Upper lobe of right lung (tissue), 1 donor: Measurements from ENCODE around the gene DYRK1A. TPM values are rescaled to one million over a fixed set of nuclear protein-coding genes. Genes with fewer than 3 reads are reported as not detected.
A peak's percentile ranks its signal among the peaks of the same experiment; 100 is the strongest.

ENCODE experiments used
- ATAC-seq: fragments of 200-7000 bp; cut with Tn5 transposase; one replicate; pipeline ENCODE4 v1.9.1; 2020; ENCODE audit warnings: mild to moderate bottlenecking, moderate library complexity
- DNase-seq: peaks from one replicate; pipeline ENCODE4 v3.0.0-alpha.2; 2020
- H3K27ac ChIP-seq: fragments of 200-600 bp; one replicate; pipeline ENCODE4 v1.8.0; 2022
- H3K27me3 ChIP-seq: fragments of 200-600 bp; one replicate; pipeline ENCODE4 v1.8.0; 2022; ENCODE audit warnings: mild to moderate bottlenecking
- H3K36me3 ChIP-seq: fragments of 200-600 bp; one replicate; pipeline ENCODE4 v1.8.0; 2022
- H3K4me1 ChIP-seq: fragments of 200-600 bp; one replicate; pipeline ENCODE4 v1.8.0; 2022
- H3K4me3 ChIP-seq: fragments of 200-600 bp; one replicate; pipeline ENCODE4 v1.8.0; 2022; ENCODE audit warnings: mild to moderate bottlenecking
- H3K9me3 ChIP-seq: fragments of 200-600 bp; one replicate; pipeline ENCODE4 v1.8.0; 2022
- CTCF ChIP-seq: fragments of 200-600 bp; IDR thresholded peaks from one replicate; pipeline ENCODE4 v1.8.0; 2022; ENCODE audit warnings: antibody characterized with exemption
- intact Hi-C: fragments of 100-400 bp; cut with DNase I; formaldehyde crosslinking; loops from one replicate; pipeline ENCODE4 v1.11.0; 2022
- total RNA-seq: library from RNA; stranded (reverse); fragmentation: NEBNext Ultra II Directional; extraction: Animal tissue kit (Norgen Biotek cat#: 25700); gene quantifications from one replicate; pipeline ENCODE4 v1.2.1, GENCODE V29; 2021
- donor health status: DM: no; HTN: yes; CAD: no; lungs with severe emphysema.

Gene DYRK1A
- total RNA-seq, 1 donor from 2014 or later = 70.9 TPM

GRCh38 chr21:37469441-37469840 is 102.9 kb downstream of the DYRK1A start:
- H3K4me3 ChIP-seq = no peak overlapping the region
- peaks cover 8% of the 10 kb centered on the region for H3K4me1 ChIP-seq
- no peak for TF ChIP-seq CTCF
- no peak for DNase-seq
- H3K9me3 ChIP-seq = no peaks in the 10 kb centered on the region
- intact Hi-C loops = no loop called here
- ATAC-seq = no peak
- no peak overlapping the region for H3K27ac ChIP-seq
- H3K27me3 ChIP-seq = no peaks in the 10 kb centered on the region
- H3K36me3 ChIP-seq = peaks cover 6% of the 10 kb centered on the region

- intact Hi-C loops = no loop called here
- peaks cover 16% of the 10 kb centered on the region for H3K4me1 ChIP-seq
Observed at GRCh38 chr21:37472581-37472980, 106.0 kb downstream of the DYRK1A start.

GRCh38 chr21:37473491-37473890 is 106.9 kb downstream of the DYRK1A start:
- no peaks in the 10 kb centered on the region for H3K27me3 ChIP-seq
- no peak for TF ChIP-seq CTCF
- H3K36me3 ChIP-seq = peaks cover 6% of the 10 kb centered on the region
- no peak for ATAC-seq
- peaks cover 17% of the 10 kb centered on the region for H3K4me1 ChIP-seq
- intact Hi-C loops = no loop called here
- no peaks in the 10 kb centered on the region for H3K9me3 ChIP-seq
- H3K4me3 ChIP-seq = no peak overlapping the region
- DNase-seq = no peak
- no peak overlapping the region for H3K27ac ChIP-seq

More at GRCh38 chr21:37472581-37472980, 106.0 kb downstream of the DYRK1A start:
- Histone ChIP-seq H3K9me3 (no peaks in the 10 kb centered on the region), H3K4me3 (no peak overlapping the region), H3K27ac (no peak overlapping the region), H3K27me3 (no peaks in the 10 kb centered on the region), H3K36me3 (peaks cover 6% of the 10 kb centered on the region)
- DNase-seq (no peak), ATAC-seq (no peak)
- TF ChIP-seq CTCF = no peak

GRCh38 chr21:37474342-37474741 is 107.8 kb downstream of the DYRK1A start:
- ATAC-seq (no peak), DNase-seq (no peak)
- H3K27me3 ChIP-seq = no peaks in the 10 kb centered on the region
- H3K27ac ChIP-seq = no peak overlapping the region
- intact Hi-C loops = no loop called here
- no peaks in the 10 kb centered on the region for H3K9me3 ChIP-seq
- H3K4me3 ChIP-seq = no peak overlapping the region
- peaks cover 23% of the 10 kb centered on the region for H3K4me1 ChIP-seq
- peaks cover 6% of the 10 kb centered on the region for H3K36me3 ChIP-seq
- no peak for TF ChIP-seq CTCF

GRCh38 chr21:37475186-37475868 is 108.8 kb downstream of the DYRK1A start:
- DNase-seq (no peak), ATAC-seq (peak; percentile 44)
- intact Hi-C loops = no loop called here
- Histone ChIP-seq H3K27me3 (no peaks in the 10 kb centered on the region), H3K27ac (no peak overlapping the region), H3K4me1 (peaks cover 23% of the 10 kb centered on the region), H3K36me3 (peaks cover 7% of the 10 kb centered on the region), H3K9me3 (no peaks in the 10 kb centered on the region), H3K4me3 (no peak overlapping the region)
- TF ChIP-seq CTCF = no peak
